Upper lobe of left lung (tissue), 4 donors: Measurements from ENCODE around the gene GFOD1.

ENCODE experiments used
- CTCF ChIP-seq, 6 experiments: fragments of 450-650 bp in 4 of 6; fragments of 200-600 bp in 2 of 6; sonication (generic) in 2 of 6; IDR thresholded peaks; one replicate each; pipeline ENCODE4 v1.5.1; 2016 to 2019; ENCODE audit warnings: antibody characterized with exemption in 6 of 6
- EP300 ChIP-seq, 4 donors: sonication (generic); formaldehyde crosslinking; IDR thresholded peaks; one replicate each; pipeline ENCODE4 v1.5.1; 2017; ENCODE audit warnings: antibody characterized with exemption in 4 of 4, control low read depth in 2 of 4
- POLR2A ChIP-seq, 4 donors: fragments of 450-650 bp; IDR thresholded peaks; one replicate each; pipeline ENCODE4 v1.5.1; 2016 to 2017; ENCODE audit warnings: antibody characterized with exemption in 4 of 4, mild to moderate bottlenecking in 2 of 4
- POLR2AphosphoS5 ChIP-seq, 2 donors: sonication (generic); formaldehyde crosslinking; IDR thresholded peaks; one replicate each; pipeline ENCODE4 v1.5.1; 2017; ENCODE audit warnings: antibody characterized with exemption in 2 of 2

DNA sequence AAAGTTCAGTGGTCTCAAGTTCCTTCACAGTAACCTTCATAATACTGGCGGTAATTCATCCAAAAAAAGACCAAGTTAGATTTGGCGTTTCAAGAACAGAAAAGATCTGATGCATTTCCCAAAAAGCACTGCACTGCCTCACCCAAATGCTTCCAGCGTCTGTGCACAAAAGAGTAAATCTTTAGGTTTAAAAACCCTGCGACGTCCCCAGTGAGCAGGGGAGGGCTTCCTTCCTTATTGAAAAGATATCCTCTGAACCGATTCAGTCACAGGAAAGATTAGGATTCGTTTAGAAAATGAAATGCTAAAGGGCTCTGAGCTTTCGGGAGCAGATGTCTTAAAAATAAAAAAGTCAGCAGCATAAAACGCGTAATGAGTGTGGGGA lies 159.7 kb downstream of the GFOD1 start:
- TF ChIP-seq EP300 (IDR thresholded peaks at IDR 0.05) (no peak), CTCF (IDR thresholded peaks at IDR 0.05) (no peak), POLR2A (IDR thresholded peaks at IDR 0.05) (no peak), POLR2AphosphoS5 (IDR thresholded peaks at IDR 0.05) (no peak)
